Body of pancreas (tissue), 4 donors: Measurements from ENCODE around the gene AP1S1. TPM values are rescaled to one million over a fixed set of nuclear protein-coding genes. Genes with fewer than 3 reads are reported as not detected.

Experiments
- ATAC-seq: fragments of 150-250 bp; one replicate; pipeline ENCODE4 v1.9.1; 2016
- DNase-seq, 4 donors: peaks; one replicate each; pipeline ENCODE4 v3.0.0-alpha.2; 2019
- H3K27ac ChIP-seq, 4 donors: fragments of 200-600 bp; sonication (generic); 1 replicate in 3 of 4; 2 replicates in 1 of 4; pipeline versions ENCODE4 v1.5.1 to v1.6.1; 2016 to 2019; ENCODE audit warnings: mild to moderate bottlenecking in 1 of 4, mixed read lengths in 1 of 4, moderate library complexity in 1 of 4
- H3K27me3 ChIP-seq, 2 donors: fragments of 200-600 bp; sonication (generic); one replicate each; pipeline ENCODE4 v1.6.0; 2016; ENCODE audit warnings: mild to moderate bottlenecking in 1 of 2
- H3K36me3 ChIP-seq, 2 donors: fragments of 200-600 bp; sonication (generic); replicated peaks in 1 of 2; 2 replicates each; pipeline ENCODE4 v1.5.1; 2016; ENCODE audit warnings: low read depth in 2 of 2; ENCODE audit not compliant: insufficient read depth in 1 of 2
- H3K4me1 ChIP-seq: fragments of 200-600 bp; sonication (generic); one replicate; pipeline ENCODE4 v1.6.0; 2016
- H3K4me3 ChIP-seq, 2 donors: fragments of 200-600 bp; sonication (generic); 1 replicate in 1 of 2; 2 replicates in 1 of 2; pipeline ENCODE4 v1.5.1; 2016 to 2019
- H3K9me3 ChIP-seq, 3 donors: fragments of 200-600 bp; sonication (generic); 1 replicate in 2 of 3; 2 replicates in 1 of 3; pipeline ENCODE4 v1.5.1; 2016
- POLR2A ChIP-seq, 3 donors: fragments of 450-650 bp; IDR thresholded peaks; one replicate each; pipeline ENCODE4 v1.6.1; 2016; ENCODE audit warnings: antibody characterized with exemption in 3 of 3, mild to moderate bottlenecking in 2 of 3
- WGBS, 2 donors: methylation state at CpG; one replicate each; pipeline ENCODE4 v1.1.5; 2017; 5-methylcytosine and 5-hydroxymethylcytosine counted together
- intact Hi-C: fragments of 100-400 bp; cut with DNase I; formaldehyde crosslinking; loops from one replicate; pipeline ENCODE4 v1.15.1; 2023
- total RNA-seq, 2 donors: library from RNA; depleted of rRNA; stranded (reverse); fragments of >200 nt; gene quantifications; one replicate each; pipeline ENCODE4 v1.1.0, GENCODE V29; 2016
- TF ChIP-seq, protein P1 (sequence below), 7 experiments: fragments of 450-650 bp in 4 of 7; fragments of 200-600 bp in 3 of 7; sonication (generic) in 3 of 7; IDR thresholded peaks; one replicate each; pipeline ENCODE4 v1.5.1; 2016 to 2019; ENCODE audit warnings: antibody characterized with exemption in 7 of 7

AP1S1 gene
- total RNA-seq, 2 donors from 2014 or later: 12.2 to 23.6 TPM

DNA sequence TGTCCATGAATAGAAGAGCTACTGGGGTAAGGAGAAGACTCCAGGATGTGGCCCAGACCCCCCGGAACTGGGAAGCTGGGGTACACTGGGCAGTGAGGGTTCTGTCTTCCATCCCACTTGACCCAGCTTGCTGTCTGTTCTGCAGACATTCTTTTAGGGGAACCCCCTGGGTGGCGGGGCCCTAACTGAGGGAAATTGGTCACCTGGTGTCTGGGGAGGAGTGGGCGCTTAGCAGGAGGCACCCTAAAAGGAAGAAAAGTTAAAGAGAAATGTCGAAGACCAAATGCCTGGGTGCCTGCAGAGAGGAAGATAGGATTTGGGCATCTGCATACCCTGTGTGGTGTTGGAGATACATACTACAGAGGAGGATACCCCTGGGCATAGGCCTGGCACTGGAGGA is 1.0 kb downstream of the AP1S1 start:
- H3K4me3 ChIP-seq: peak overlapping the region; percentile 56 to 86
- no peak for ATAC-seq

DNA sequence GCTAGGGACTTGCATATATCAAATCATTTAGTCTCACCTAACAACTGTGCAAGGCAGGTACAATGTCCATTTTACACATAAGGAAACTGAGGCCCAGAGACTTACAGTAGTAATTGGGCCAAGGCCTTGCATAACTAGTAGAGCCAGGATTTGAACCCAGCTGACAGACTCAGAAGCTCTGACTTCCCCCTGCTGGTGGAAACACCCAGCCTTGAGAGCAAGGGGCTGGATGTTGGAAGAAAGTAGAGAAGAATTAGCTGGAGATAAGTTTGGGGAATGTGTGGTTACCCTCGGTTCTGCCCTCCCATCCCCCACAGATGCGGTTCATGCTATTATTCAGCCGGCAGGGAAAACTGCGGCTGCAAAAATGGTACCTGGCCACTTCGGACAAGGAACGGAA is 2.0 kb downstream of the AP1S1 start:
- no peak overlapping the region for H3K4me3 ChIP-seq
- H3K9me3 ChIP-seq: no peaks in the 10 kb centered on the region
- intact Hi-C loops: no loop called here
- no peak overlapping the region for H3K27ac ChIP-seq
- H3K4me1 ChIP-seq: peaks cover 15% of the 10 kb centered on the region
- H3K27me3 ChIP-seq: no peaks in the 10 kb centered on the region
- DNase-seq (no peak), ATAC-seq (no peak)
- WGBS, 2 donors: 80 to 84% methylated on average over 5 to 6 of the region's 6 CpGs
- TF ChIP-seq POLR2A (IDR thresholded peaks at IDR 0.05): no peak
- TF ChIP-seq, protein P1, sequence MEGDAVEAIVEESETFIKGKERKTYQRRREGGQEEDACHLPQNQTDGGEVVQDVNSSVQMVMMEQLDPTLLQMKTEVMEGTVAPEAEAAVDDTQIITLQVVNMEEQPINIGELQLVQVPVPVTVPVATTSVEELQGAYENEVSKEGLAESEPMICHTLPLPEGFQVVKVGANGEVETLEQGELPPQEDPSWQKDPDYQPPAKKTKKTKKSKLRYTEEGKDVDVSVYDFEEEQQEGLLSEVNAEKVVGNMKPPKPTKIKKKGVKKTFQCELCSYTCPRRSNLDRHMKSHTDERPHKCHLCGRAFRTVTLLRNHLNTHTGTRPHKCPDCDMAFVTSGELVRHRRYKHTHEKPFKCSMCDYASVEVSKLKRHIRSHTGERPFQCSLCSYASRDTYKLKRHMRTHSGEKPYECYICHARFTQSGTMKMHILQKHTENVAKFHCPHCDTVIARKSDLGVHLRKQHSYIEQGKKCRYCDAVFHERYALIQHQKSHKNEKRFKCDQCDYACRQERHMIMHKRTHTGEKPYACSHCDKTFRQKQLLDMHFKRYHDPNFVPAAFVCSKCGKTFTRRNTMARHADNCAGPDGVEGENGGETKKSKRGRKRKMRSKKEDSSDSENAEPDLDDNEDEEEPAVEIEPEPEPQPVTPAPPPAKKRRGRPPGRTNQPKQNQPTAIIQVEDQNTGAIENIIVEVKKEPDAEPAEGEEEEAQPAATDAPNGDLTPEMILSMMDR (IDR thresholded peaks at IDR 0.05): no peak
- no peaks in the 10 kb centered on the region for H3K36me3 ChIP-seq

More for the DNA sequence above, 1.0 kb downstream of the AP1S1 start:
- WGBS, 2 donors: 32 to 44% methylated on average over 4 of the region's 4 CpGs
- DNase-seq: no peak
- H3K27me3 ChIP-seq: no peaks in the 10 kb centered on the region
- no peaks in the 10 kb centered on the region for H3K36me3 ChIP-seq
- no peaks in the 10 kb centered on the region for H3K9me3 ChIP-seq
- no peak overlapping the region for H3K27ac ChIP-seq
- intact Hi-C loops: no loop called here
- TF ChIP-seq, protein P1 (IDR thresholded peaks at IDR 0.05): no peak
- no peak for TF ChIP-seq POLR2A (IDR thresholded peaks at IDR 0.05)
- H3K4me1 ChIP-seq: peaks cover 15% of the 10 kb centered on the region

DNA sequence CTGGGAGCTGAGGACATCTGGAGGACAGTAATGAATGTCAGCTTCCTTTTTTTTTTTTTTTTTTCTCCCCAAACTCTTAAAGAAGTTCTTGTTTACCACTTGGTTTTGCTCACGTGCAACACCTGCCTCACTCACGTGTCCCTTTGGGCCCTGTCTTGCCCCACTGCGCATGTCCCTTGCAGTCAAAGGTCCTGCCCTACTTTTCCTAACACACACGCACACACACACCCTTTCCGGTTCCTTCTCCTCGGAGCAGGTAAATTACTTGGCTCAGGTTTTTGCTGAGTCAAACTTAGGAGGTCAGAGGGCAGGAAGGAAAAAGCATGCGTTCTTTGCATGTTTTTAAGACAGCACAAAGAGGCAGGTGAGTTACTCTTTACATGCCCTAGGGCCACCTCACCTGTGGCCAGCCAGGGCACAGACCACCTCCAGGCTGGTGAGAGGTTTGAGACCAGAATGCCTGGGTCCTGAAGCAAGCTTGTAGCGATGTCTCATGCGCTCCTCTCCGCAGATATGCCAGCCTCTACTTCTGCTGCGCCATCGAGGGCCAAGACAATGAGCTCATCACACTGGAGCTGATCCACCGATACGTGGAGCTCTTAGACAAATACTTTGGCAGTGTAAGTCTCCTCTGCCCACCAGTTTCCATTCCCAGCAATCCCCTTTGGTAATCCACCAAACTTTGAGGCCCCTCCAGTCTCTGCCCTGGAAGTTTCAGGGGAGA is 2.8 kb downstream of the AP1S1 start:
- TF ChIP-seq POLR2A (IDR thresholded peaks at IDR 0.05): no peak
- TF ChIP-seq, protein P1 (IDR thresholded peaks at IDR 0.05): no peak
- no peaks in the 10 kb centered on the region for H3K36me3 ChIP-seq

DNA sequence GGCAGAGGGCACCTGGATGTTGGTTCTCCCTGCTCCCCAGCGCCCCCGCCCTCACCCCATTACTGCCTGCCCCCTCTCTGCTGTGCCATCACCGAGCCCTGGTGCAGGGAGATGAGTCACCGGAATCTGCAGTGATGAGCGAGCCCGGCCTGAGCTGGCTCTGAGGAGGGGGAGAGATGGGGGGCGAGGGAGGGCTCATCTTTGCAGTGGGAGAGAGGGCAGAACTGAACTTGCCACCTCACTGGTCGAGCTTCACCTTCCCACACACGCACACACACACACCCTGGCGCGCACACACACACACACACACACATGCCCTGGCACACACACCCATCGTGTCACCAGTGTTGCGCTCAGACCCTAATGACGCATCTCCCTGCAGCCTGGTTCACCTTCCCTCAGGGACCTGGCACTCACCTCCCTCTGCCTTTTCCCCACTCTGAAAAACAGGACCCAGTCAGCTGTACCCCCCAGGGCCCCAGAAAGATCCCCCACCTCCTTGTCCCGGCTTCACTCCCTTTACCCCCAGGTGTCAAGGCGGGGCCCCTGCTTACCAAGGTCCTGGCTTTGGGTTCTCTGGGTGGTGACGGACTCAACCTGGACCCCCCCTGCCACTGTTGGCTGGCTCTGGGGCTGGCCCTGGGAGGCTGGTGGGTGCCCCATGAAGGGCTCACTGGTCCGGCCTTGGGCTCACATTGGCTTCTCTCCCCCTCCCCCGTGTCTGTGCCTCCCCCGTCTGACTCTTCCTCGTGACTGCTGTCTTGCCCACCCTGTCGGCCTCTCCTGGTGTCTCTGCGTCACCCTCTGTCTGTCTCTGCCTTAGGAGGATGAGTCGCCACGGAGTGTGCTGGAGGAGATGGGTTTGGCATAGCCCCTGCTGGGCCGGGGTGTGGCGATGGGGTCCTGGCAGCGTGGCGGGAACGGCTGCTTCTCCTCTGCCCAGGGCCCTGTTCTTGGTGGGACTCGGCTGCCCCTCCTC is 5.7 kb downstream of the AP1S1 start:
- DNase-seq: no peak
- peaks cover 0 to 21% of the 10 kb centered on the region in 2 donors for H3K27me3 ChIP-seq
- H3K9me3 ChIP-seq: no peaks in the 10 kb centered on the region
- TF ChIP-seq POLR2A (IDR thresholded peaks at IDR 0.05): no peak
- TF ChIP-seq, protein P1 (IDR thresholded peaks at IDR 0.05): no peak
- intact Hi-C loops: no loop called here
- no peak overlapping the region for H3K27ac ChIP-seq
- no peak overlapping the region for H3K4me3 ChIP-seq
- WGBS, 2 donors: 78 to 88% methylated on average over 21 to 24 of the region's 31 CpGs
- H3K4me1 ChIP-seq: peaks cover 36% of the 10 kb centered on the region
- no peaks in the 10 kb centered on the region for H3K36me3 ChIP-seq
- no peak for ATAC-seq

More for the DNA sequence above, 2.8 kb downstream of the AP1S1 start:
- H3K9me3 ChIP-seq: no peaks in the 10 kb centered on the region
- H3K27ac ChIP-seq: no peak overlapping the region
- ATAC-seq (no peak), DNase-seq (no peak)
- intact Hi-C loops: no loop called here
- no peaks in the 10 kb centered on the region for H3K27me3 ChIP-seq
- H3K4me1 ChIP-seq: peaks cover 15% of the 10 kb centered on the region
- no peak overlapping the region for H3K4me3 ChIP-seq
- 84% methylated on average over 14 of the region's 14 CpGs for WGBS, 2 donors
